ENCODE results near the gene TMEFF2.

TMEFF2 gene

GRCh38 chr2:192005211-192005610 lies 189.5 kb downstream of the TMEFF2 start:
- no peak for DNase-seq

- no peak for DNase-seq
These were observed 190.4 kb downstream of the TMEFF2 start for GRCh38 chr2:192004188-192004963.

GRCh38 chr2:192002418-192002817 lies 192.3 kb downstream of the TMEFF2 start:
- no peak for DNase-seq

GRCh38 chr2:192000196-192000980 lies 194.3 kb downstream of the TMEFF2 start:
- no peak for DNase-seq

- DNase-seq, result no peak
These were observed 195.5 kb downstream of the TMEFF2 start for GRCh38 chr2:191999101-191999841.

GRCh38 chr2:191995285-191995684 lies 199.4 kb downstream of the TMEFF2 start:
- DNase-seq, result no peak

- DNase-seq, result no peak
These were observed 200.0 kb downstream of the TMEFF2 start for GRCh38 chr2:191994749-191995148.

- no peak for DNase-seq
These were observed 203.3 kb downstream of the TMEFF2 start for GRCh38 chr2:191991442-191991841.

GRCh38 chr2:191985740-191986139 lies 209.0 kb downstream of the TMEFF2 start:
- no peak for DNase-seq

- no peak for DNase-seq
These were observed 211.1 kb downstream of the TMEFF2 start for GRCh38 chr2:191983591-191983990.

GRCh38 chr2:191983186-191983585 lies 211.5 kb downstream of the TMEFF2 start:
- DNase-seq, result no peak

GRCh38 chr2:191981706-191982105 lies 213.0 kb downstream of the TMEFF2 start:
- no peak for DNase-seq

GRCh38 chr2:191980483-191980882 lies 214.2 kb downstream of the TMEFF2 start:
- DNase-seq, result no peak

- DNase-seq, result no peak
These were observed 215.5 kb downstream of the TMEFF2 start for GRCh38 chr2:191979221-191979730.

- DNase-seq, result no peak
These were observed 217.0 kb downstream of the TMEFF2 start for GRCh38 chr2:191977754-191978153.

GRCh38 chr2:191976436-191976835 lies 218.3 kb downstream of the TMEFF2 start:
- no peak for DNase-seq

GRCh38 chr2:191974676-191975075 lies 220.1 kb downstream of the TMEFF2 start:
- no peak for DNase-seq

GRCh38 chr2:191970867-191971266 lies 223.9 kb downstream of the TMEFF2 start:
- no peak for DNase-seq

GRCh38 chr2:191968120-191968519 lies 226.6 kb downstream of the TMEFF2 start:
- DNase-seq, result no peak

- DNase-seq, result no peak
These were observed 229.0 kb downstream of the TMEFF2 start for GRCh38 chr2:191965733-191966132.

GRCh38 chr2:191961556-191961955 lies 233.2 kb downstream of the TMEFF2 start:
- no peak for DNase-seq

- no peak for DNase-seq
These were observed 235.5 kb downstream of the TMEFF2 start for GRCh38 chr2:191959209-191959608.

Data from CD4-positive, alpha-beta T cell treated with Interleukin-1 beta for 1 hour (primary cell).